Right atrium auricular region (tissue), 2 donors: ENCODE results near the gene FRMD4A. TPM values are rescaled to one million over a fixed set of nuclear protein-coding genes. Genes with fewer than 3 reads are reported as not detected.
A peak's percentile ranks its signal among the peaks of the same experiment; 100 is the strongest.

Experiments
- DNase-seq: peaks from one replicate; pipeline ENCODE4 v3.0.0-alpha.2; 2019; ENCODE audit warnings: low spot score
- H3K27ac ChIP-seq, 2 donors: fragments of 200-600 bp; sonication (generic); 1 replicate in 1 of 2; 2 replicates in 1 of 2; pipeline ENCODE4 v1.5.1; 2016 to 2019
- H3K27me3 ChIP-seq, 2 donors: fragments of 200-600 bp; sonication (generic); one replicate each; pipeline versions ENCODE4 v1.5.1 to v1.6.0; 2017 to 2019
- H3K36me3 ChIP-seq: fragments of 200-600 bp; sonication (generic); one replicate; pipeline ENCODE4 v1.5.1; 2016
- H3K4me1 ChIP-seq, 2 donors: fragments of 200-600 bp; sonication (generic); one replicate each; pipeline versions ENCODE4 v1.5.1 to v1.6.0; 2017 to 2019
- H3K4me3 ChIP-seq, 2 donors: fragments of 200-600 bp; sonication (generic); 1 replicate in 1 of 2; 2 replicates in 1 of 2; pipeline ENCODE4 v1.5.1; 2017 to 2019; ENCODE audit warnings: mild to moderate bottlenecking in 1 of 2, moderate library complexity in 1 of 2
- H3K9me3 ChIP-seq, 2 donors: fragments of 200-600 bp; sonication (generic); one replicate each; pipeline ENCODE4 v1.5.1; 2019
- total RNA-seq, 2 donors: library from RNA; depleted of rRNA; stranded (reverse); fragments of >200 nt; gene quantifications; one replicate each; pipeline ENCODE4 v1.1.0, GENCODE V29; 2016
- TF ChIP-seq, protein P1 (sequence below), 2 donors: fragments of 200-600 bp; sonication (generic); IDR thresholded peaks; one replicate each; pipeline ENCODE4 v1.5.1; 2019; ENCODE audit warnings: antibody characterized with exemption in 2 of 2

Gene FRMD4A
- total RNA-seq, 2 donors from 2014 or later: 15.9 to 22.9 TPM

DNA sequence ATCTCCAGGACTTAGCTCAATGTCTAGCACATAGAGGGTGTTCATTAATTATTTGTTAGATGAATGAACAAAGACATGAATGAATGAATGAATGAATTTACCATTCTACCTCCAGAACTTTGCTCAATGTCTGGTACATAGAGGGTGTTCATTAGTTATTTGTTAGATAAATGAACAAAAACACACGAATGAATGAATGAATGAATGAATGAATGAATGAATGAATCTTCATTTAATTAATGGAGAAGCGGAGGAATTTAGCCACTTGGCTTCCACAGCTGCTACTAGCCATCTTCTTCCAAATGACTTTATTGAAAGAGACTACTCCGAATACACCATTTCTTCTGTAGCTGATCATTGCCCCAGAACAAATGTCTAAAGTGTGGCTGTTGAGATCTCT, 368.9 kb downstream of the FRMD4A start:
- Histone ChIP-seq H3K27ac (no peak overlapping the region), H3K27me3 (no peaks in the 10 kb centered on the region), H3K9me3 (no peaks in the 10 kb centered on the region), H3K4me3 (no peak overlapping the region), H3K4me1 (peaks cover 0 to 17% of the 10 kb centered on the region in 2 donors), H3K36me3 (no peaks in the 10 kb centered on the region)
- TF ChIP-seq, protein P1, sequence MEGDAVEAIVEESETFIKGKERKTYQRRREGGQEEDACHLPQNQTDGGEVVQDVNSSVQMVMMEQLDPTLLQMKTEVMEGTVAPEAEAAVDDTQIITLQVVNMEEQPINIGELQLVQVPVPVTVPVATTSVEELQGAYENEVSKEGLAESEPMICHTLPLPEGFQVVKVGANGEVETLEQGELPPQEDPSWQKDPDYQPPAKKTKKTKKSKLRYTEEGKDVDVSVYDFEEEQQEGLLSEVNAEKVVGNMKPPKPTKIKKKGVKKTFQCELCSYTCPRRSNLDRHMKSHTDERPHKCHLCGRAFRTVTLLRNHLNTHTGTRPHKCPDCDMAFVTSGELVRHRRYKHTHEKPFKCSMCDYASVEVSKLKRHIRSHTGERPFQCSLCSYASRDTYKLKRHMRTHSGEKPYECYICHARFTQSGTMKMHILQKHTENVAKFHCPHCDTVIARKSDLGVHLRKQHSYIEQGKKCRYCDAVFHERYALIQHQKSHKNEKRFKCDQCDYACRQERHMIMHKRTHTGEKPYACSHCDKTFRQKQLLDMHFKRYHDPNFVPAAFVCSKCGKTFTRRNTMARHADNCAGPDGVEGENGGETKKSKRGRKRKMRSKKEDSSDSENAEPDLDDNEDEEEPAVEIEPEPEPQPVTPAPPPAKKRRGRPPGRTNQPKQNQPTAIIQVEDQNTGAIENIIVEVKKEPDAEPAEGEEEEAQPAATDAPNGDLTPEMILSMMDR (IDR thresholded peaks at IDR 0.05): no peak
- no peak for DNase-seq

DNA sequence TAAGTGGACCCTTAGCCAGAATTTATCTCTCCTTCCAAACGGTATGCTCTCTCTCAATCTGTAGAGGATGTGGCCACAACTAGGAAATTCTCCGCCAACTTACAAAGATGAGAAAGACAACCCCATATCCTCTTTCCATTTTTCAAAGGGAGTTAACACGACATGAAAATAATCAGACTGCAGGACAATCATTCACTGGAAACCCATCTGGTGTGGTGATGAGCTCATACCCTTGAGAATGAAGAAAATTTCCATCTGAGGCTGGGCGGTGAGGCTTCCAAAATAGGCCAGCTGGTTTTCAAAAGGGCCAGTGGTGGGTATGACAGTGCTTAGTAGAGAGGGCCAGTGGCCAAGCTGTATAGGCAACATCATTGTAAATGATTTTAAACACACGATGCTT, 369.6 kb downstream of the FRMD4A start:
- Histone ChIP-seq H3K27ac (peak overlapping the region; percentile 26 to 46), H3K9me3 (no peaks in the 10 kb centered on the region), H3K4me1 (peaks cover 0 to 17% of the 10 kb centered on the region in 2 donors), H3K27me3 (no peaks in the 10 kb centered on the region), H3K4me3 (no peak overlapping the region), H3K36me3 (no peaks in the 10 kb centered on the region)
- TF ChIP-seq, protein P1 (IDR thresholded peaks at IDR 0.05): no peak
- DNase-seq: no peak

DNA sequence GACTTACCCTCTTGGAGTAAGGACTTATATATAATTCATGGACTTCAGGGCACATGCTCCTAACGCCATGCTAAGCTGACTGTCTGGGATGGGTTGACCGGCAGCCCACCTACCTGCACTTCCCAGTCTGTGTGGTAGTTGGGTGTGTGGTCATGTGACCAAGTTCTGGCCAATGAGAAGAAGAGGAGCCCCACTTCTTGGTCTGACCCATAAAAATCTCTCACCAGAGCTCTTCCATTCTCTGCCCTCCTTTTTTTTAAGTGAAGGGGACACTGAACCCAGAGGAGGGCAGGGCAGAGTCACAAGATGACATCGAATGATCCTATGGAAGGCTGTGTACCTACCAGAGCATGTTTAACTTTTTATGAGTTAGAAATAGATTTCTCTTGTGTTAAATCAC, 370.1 kb downstream of the FRMD4A start:
- Histone ChIP-seq H3K27ac (peak overlapping the region; percentile 26 to 46), H3K4me1 (peaks cover 0 to 17% of the 10 kb centered on the region in 2 donors), H3K36me3 (no peaks in the 10 kb centered on the region), H3K27me3 (no peaks in the 10 kb centered on the region), H3K9me3 (no peaks in the 10 kb centered on the region), H3K4me3 (no peak overlapping the region)
- DNase-seq: no peak
- TF ChIP-seq, protein P1 (IDR thresholded peaks at IDR 0.05): no peak

DNA sequence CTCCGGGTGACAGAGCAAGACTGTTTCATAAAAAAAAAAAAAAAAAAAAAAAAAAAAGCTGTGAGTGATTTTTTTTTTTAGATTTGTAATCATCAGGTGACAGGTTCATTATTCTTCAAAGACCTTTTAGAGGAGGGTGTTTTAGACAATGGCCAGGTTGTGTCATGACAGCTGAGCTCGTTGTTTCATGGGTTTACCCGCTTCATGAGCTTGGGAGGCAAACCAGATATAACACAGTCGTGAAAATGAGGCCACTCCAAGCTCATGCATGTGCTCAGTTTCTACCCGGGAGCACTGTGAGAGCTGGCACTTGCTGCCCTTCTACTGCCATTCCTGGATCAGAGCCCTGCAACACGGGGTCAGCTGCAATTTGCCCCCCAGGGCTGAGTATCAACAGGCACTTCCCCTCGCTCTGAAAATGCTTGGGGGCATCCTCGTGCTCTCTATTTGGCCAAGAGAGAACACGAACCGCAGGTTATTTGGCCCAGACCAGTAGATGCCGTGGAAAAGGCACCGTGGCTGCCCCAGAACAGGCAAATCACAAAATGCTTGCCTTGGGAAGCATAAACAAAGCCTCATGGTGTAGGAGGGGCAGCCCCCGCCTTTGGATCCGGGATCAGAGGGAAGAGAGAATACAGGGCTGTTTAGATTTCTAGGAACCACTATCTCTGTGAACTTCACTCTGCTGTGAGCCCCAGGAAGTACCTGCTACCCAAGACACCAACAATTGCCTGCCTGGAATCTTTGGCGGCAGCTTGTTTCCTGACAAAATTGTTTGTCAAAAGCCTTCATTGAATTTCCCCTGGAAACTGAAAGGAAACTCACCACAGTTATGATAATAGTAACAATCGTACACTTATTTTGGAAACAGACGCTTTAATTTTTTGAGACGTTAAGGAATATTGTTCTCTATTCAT, 371.0 kb downstream of the FRMD4A start:
- no peaks in the 10 kb centered on the region for H3K36me3 ChIP-seq
- TF ChIP-seq, protein P1 (IDR thresholded peaks at IDR 0.05): no peak
- no peaks in the 10 kb centered on the region for H3K27me3 ChIP-seq
- H3K27ac ChIP-seq: peak overlapping the region; percentile 26 to 46
- DNase-seq: no peak
- peaks cover 0 to 17% of the 10 kb centered on the region in 2 donors for H3K4me1 ChIP-seq
- peak overlapping the region in 1 of 2 donors; percentile 26 for H3K4me3 ChIP-seq
- H3K9me3 ChIP-seq: no peaks in the 10 kb centered on the region

DNA sequence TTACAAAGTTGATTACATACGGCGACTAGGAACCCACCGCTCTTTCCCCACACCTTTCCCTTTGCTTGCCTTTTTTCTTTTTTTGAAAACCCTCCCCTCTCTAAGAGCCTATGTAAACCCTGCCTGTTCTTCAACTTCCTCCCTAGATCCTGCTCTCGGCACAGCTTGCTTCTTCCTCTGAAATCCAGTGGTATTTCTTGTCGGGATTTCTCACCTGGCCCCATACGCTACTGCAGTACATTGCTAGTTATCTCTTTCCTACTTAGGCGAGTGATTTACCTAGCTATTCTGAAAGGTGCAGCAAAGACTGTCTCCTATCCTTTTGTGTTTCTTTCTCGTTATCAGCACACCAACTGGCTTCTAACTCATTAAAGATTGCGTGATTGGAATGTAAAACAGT, 372.9 kb downstream of the FRMD4A start:
- Histone ChIP-seq H3K9me3 (no peaks in the 10 kb centered on the region), H3K27me3 (no peaks in the 10 kb centered on the region), H3K36me3 (no peaks in the 10 kb centered on the region), H3K4me1 (peaks cover 0 to 17% of the 10 kb centered on the region in 2 donors), H3K4me3 (no peak overlapping the region), H3K27ac (peak overlapping the region; percentile 51 to 62)
- no peak for DNase-seq
- TF ChIP-seq, protein P1 (IDR thresholded peaks at IDR 0.05): no peak
